Heart left ventricle (tissue), 16 donors: Measurements from ENCODE around the gene CORO1C. TPM values are rescaled to one million over a fixed set of nuclear protein-coding genes. Genes with fewer than 3 reads are reported as not detected.

Experiments used
- ATAC-seq, 4 donors: fragments of 200-7000 bp; cut with Tn5 transposase; one replicate each; pipeline ENCODE4 v1.9.1; 2020 to 2022; ENCODE audit warnings: moderate library complexity in 4 of 4, mild to moderate bottlenecking in 3 of 4, moderate number of reproducible peaks in 1 of 4
- DNase-seq, 5 donors: peaks; one replicate each; pipeline ENCODE4 v3.0.0-alpha.2; 2020
- H3K27ac ChIP-seq, 12 donors: fragments of 200-600 bp; sonication (generic) in 4 of 12; one replicate each; pipeline versions ENCODE4 v1.5.0 to v1.8.0; 2016 to 2022; ENCODE audit warnings: mild to moderate bottlenecking in 2 of 12
- H3K27me3 ChIP-seq, 9 donors: fragments of 200-600 bp; sonication (generic) in 2 of 9; one replicate each; pipeline versions ENCODE4 v1.5.1 to v1.8.0; 2016 to 2022; ENCODE audit warnings: mild to moderate bottlenecking in 3 of 9
- H3K36me3 ChIP-seq, 9 donors: fragments of 200-600 bp; sonication (generic) in 2 of 9; one replicate each; pipeline versions ENCODE4 v1.5.0 to v1.8.0; 2018 to 2022; ENCODE audit warnings: mild to moderate bottlenecking in 2 of 9
- H3K4me1 ChIP-seq, 12 donors: fragments of 200-600 bp; sonication (generic) in 4 of 12; one replicate each; pipeline versions ENCODE4 v1.5.0 to v1.8.0; 2016 to 2022; ENCODE audit warnings: mild to moderate bottlenecking in 3 of 12
- H3K4me3 ChIP-seq, 12 donors: fragments of 200-600 bp; sonication (generic) in 4 of 12; one replicate each; pipeline versions ENCODE4 v1.5.0 to v1.8.0; 2017 to 2022; ENCODE audit warnings: mild to moderate bottlenecking in 9 of 12, moderate library complexity in 4 of 12
- H3K9me3 ChIP-seq, 12 donors: fragments of 200-600 bp; sonication (generic) in 4 of 12; one replicate each; pipeline versions ENCODE4 v1.5.0 to v1.8.0; 2016 to 2022; ENCODE audit warnings: mild to moderate bottlenecking in 1 of 12
- POLR2A ChIP-seq, 2 donors: fragments of 450-650 bp; IDR thresholded peaks; one replicate each; pipeline ENCODE4 v1.6.1; 2017; ENCODE audit warnings: antibody characterized with exemption in 2 of 2, mild to moderate bottlenecking in 2 of 2, moderate library complexity in 2 of 2
- WGBS, 4 donors: extraction: QIAGEN DNeasy Blood & Tissue Kit in 2 of 4; methylation state at CpG; one replicate each; pipeline versions ENCODE4 v1.1.5 to v1.1.7; 2013 to 2018; 5-methylcytosine and 5-hydroxymethylcytosine counted together
- intact Hi-C, 10 donors: fragments of 100-400 bp; cut with DNase I; formaldehyde crosslinking; loops; one replicate each; pipeline versions ENCODE4 v1.11.1 to v1.14.2; 2022
- polyA plus RNA-seq, 2 donors: library from polyadenylated mRNA; stranded (reverse); fragments of 200-250 nt; gene quantifications; one replicate each; pipeline ENCODE4 v1.2.3, GENCODE V29; 2013
- total RNA-seq, 9 donors: library from RNA; depleted of rRNA in 2 of 9; stranded (reverse); fragments of >200 nt in 2 of 9; fragmentation: NEBNext Ultra II Directional in 3 of 9; extraction: Animal tissue kit (Norgen Biotek cat#: 25700) in 3 of 9; gene quantifications; one replicate each; pipeline versions ENCODE4 v1.1.0 to v1.2.4, GENCODE V29; 2016 to 2023
- TF ChIP-seq, protein P1 (sequence below), 12 donors: fragments of 200-600 bp; sonication (generic) in 4 of 12; IDR thresholded peaks; one replicate each; pipeline versions ENCODE4 v1.5.0 to v1.8.0; 2018 to 2022; ENCODE audit warnings: antibody characterized with exemption in 12 of 12, mild to moderate bottlenecking in 5 of 12
- donor health status: ischemic (EF 13 %, LVEDD 7.1; RV severe dilation, severe dysfunction).
- donor health status: healthy with polysubstance abuse.
- donor health status: DM: no; HTN: yes; CAD: no.
- donor health status: DM: no; HTN: no; CAD: no.
- donor health status: ischemic (EF 25% LVEDD 6.9; RV normal size, moderate dysfunction).
- donor health status: ischemic (EF 25% LVEDD 5.7; RV mildly dilated, moderate dysfunction).
- donor health status: healthy.
- donor health status: DM: yes; HTN: yes; CAD: no.
- donor health status: ischemic (EF 35%, LVEDD 5.7; RV mildly dilated, moderate dysfunction).
- donor health status: nonischemic (EF 11% LVEDD 7.7; RV severe dilation, severe dysfunction).
- donor health status: DM: yes; HTN: yes; CAD: no.
- donor health status: PGD.
- donor health status: ischemic (EF 29% LVEDD 5.4; RV normal size, mild dysfunction).
- donor health status: nonischemic (EF 23%, LVEDD 6.1; RV moderate dilation, normal function).

CORO1C gene
- total and polyA plus RNA-seq, 11 donors = 18.3 to 119 (median 65.2) TPM

DNA sequence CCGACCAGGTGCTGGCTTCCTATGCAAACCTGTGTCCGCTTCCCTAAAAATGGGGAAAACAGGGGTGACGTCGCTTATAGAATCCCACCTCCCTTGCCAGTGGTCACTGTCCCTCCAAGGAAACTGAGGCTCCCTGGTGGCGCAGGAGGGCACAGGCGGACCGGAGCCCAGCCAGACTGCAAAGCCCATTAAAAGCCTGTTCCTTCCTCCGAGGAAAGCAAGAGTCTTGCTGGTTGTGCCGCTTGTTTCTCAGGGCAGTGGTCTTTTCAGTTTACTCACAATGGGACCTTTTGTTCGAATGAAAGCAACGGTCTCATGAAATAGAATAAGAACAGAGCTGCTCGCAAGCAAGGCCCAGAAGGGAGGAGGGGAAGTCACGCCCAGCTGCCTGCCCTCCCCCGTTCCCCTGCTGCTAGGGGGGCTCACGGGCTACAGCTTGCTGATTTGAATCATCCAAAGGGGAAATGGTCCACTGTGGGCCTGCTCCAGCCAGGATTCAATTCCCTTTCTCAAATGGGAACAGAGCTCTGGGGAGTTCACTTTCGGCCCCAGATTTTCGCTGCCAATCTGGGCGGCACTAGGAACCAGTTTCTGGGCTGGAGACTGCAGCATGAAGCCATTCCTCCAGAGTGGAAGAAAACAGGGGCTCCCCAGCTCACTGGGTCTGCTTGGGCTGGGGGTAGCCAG, 93.0 kb downstream of the CORO1C start:
- Histone ChIP-seq H3K4me1 (peaks cover 0 to 78% (median 39%) of the 10 kb centered on the region in 12 donors), H3K36me3 (no peaks in the 10 kb centered on the region), H3K9me3 (no peaks in the 10 kb centered on the region), H3K27ac (peak overlapping the region in 11 of 12 donors; percentile 41 to 75 (median 65)), H3K4me3 (peak overlapping the region in 4 of 12 donors; percentile 5 to 42 (median 14)), H3K27me3 (no peaks in the 10 kb centered on the region)
- ATAC-seq = peak in 3 of 4 donors; percentile 21 to 58 (median 49)
- DNase-seq = peak in 4 of 5 donors; percentile 52 to 72 (median 60)
- TF ChIP-seq POLR2A (IDR thresholded peaks at IDR 0.05) = no peak
- TF ChIP-seq, protein P1, sequence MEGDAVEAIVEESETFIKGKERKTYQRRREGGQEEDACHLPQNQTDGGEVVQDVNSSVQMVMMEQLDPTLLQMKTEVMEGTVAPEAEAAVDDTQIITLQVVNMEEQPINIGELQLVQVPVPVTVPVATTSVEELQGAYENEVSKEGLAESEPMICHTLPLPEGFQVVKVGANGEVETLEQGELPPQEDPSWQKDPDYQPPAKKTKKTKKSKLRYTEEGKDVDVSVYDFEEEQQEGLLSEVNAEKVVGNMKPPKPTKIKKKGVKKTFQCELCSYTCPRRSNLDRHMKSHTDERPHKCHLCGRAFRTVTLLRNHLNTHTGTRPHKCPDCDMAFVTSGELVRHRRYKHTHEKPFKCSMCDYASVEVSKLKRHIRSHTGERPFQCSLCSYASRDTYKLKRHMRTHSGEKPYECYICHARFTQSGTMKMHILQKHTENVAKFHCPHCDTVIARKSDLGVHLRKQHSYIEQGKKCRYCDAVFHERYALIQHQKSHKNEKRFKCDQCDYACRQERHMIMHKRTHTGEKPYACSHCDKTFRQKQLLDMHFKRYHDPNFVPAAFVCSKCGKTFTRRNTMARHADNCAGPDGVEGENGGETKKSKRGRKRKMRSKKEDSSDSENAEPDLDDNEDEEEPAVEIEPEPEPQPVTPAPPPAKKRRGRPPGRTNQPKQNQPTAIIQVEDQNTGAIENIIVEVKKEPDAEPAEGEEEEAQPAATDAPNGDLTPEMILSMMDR (IDR thresholded peaks at IDR 0.05) = no peak
- intact Hi-C loops = no loop called here
- 26 to 57% (median 40%) methylated on average over 14 to 18 of the region's 18 CpGs for WGBS, 4 donors

GRCh38 chr12:108637222-108637971, 93.9 kb downstream of the CORO1C start:
- WGBS, 4 donors = 62 to 72% (median 65%) methylated on average over 7 of the region's 7 CpGs
- H3K27me3 ChIP-seq = no peaks in the 10 kb centered on the region
- no peaks in the 10 kb centered on the region for H3K36me3 ChIP-seq
- peaks cover 0 to 70% (median 32%) of the 10 kb centered on the region in 12 donors for H3K4me1 ChIP-seq
- intact Hi-C loops = no loop called here
- TF ChIP-seq, protein P1 (IDR thresholded peaks at IDR 0.05) = no peak
- no peak for TF ChIP-seq POLR2A (IDR thresholded peaks at IDR 0.05)
- no peaks in the 10 kb centered on the region for H3K9me3 ChIP-seq
- ATAC-seq = no peak
- DNase-seq = peak in 1 of 5 donors; percentile 10
- peak overlapping the region in 8 of 12 donors; percentile 41 to 75 (median 67) for H3K27ac ChIP-seq
- peak overlapping the region in 1 of 12 donors; percentile 21 for H3K4me3 ChIP-seq

DNA sequence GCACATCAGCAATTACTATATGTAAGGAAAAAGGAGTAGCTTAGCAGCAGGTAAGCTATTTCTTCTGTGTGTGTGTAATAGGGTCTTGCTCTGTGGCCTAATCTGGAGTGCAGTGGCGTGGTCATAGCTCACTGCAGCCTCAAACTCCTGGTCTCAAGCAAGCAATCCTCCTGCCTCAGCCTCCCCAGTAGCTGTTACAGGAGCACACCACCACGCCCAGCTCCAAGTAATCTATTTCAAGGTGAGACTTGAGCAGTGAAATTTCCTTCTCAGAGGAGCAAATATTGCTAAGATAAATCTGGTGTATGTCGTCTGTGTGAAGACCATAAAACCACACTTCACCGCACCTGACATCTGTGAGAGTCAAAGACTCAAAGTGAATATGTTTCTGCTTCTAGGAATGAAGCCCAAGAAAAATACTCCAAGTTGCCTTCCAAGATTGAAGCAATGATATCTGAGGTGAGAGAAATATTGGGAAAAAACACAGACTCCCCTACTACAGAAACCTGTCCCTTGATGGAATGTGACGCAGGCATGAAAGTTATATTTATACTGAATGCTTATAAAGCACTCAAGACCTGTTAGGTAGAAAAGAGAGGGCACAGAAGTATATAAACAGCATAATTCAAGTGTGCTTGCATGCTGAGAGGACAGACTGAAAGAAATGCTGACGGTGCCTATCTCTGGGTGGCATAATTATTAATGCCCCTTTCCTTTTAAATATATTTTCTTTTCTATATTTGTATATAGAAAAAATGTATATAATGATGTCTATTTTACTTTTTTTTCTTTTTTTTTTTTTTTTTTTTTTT, 95.1 kb downstream of the CORO1C start:
- TF ChIP-seq POLR2A (IDR thresholded peaks at IDR 0.05) = no peak
- TF ChIP-seq, protein P1 (IDR thresholded peaks at IDR 0.05) = no peak
- intact Hi-C loops = no loop called here
- H3K4me1 ChIP-seq = peaks cover 0 to 64% (median 25%) of the 10 kb centered on the region in 12 donors
- no peak for ATAC-seq
- peak in 1 of 5 donors; percentile 4 for DNase-seq
- peak overlapping the region in 2 of 12 donors; percentile 6 to 95 for H3K27ac ChIP-seq
- peak overlapping the region in 1 of 12 donors; percentile 64 for H3K4me3 ChIP-seq
- no peaks in the 10 kb centered on the region for H3K27me3 ChIP-seq
- no peaks in the 10 kb centered on the region for H3K9me3 ChIP-seq
- 73 to 88% (median 81%) methylated on average over 6 of the region's 6 CpGs for WGBS, 4 donors
- no peaks in the 10 kb centered on the region for H3K36me3 ChIP-seq
